HG02840 (cell line): Measurements from ENCODE around the gene HP.

Experiments
- ATAC-seq: cut with Tn5 transposase; IDR thresholded peaks from one replicate; pipeline ENCODE4 v1.9.1; 2021; ENCODE audit warnings: mild to moderate bottlenecking, moderate library complexity, moderate number of reproducible peaks; ENCODE audit not compliant: unreplicated experiment, low FRiP score

Gene HP

GRCh38 chr16:72083778-72084404 lies 29.6 kb downstream of the HP start:
- no peak for ATAC-seq

GRCh38 chr16:72084445-72084844 lies 30.1 kb downstream of the HP start:
- no peak for ATAC-seq

GRCh38 chr16:72085002-72085401 lies 30.7 kb downstream of the HP start:
- ATAC-seq, result no peak

- ATAC-seq, result no peak
These were observed 36.9 kb downstream of the HP start for GRCh38 chr16:72091217-72091616.

- ATAC-seq, result no peak
These were observed 38.6 kb downstream of the HP start for GRCh38 chr16:72092832-72093447.

- ATAC-seq, result peak; percentile 98
These were observed 39.4 kb downstream of the HP start, which contains the start of the genes DHX38 and TXNL4B for GRCh38 chr16:72093448-72094265. DHX38 (plus strand) TSS chr16:72093847; CDS start chr16:72096158, 2,311 bp downstream. TXNL4B (minus strand) TSS chr16:72093620; CDS start chr16:72090749, 2,871 bp downstream.

GRCh38 chr16:72094266-72094610 lies 39.9 kb downstream of the HP start:
- no peak for ATAC-seq

- ATAC-seq, result no peak
These were observed 44.6 kb downstream of the HP start for GRCh38 chr16:72098936-72099335.

- peak; percentile 75 for ATAC-seq
These were observed 45.1 kb downstream of the HP start for GRCh38 chr16:72099377-72099818.

- no peak for ATAC-seq
These were observed 46.9 kb downstream of the HP start for GRCh38 chr16:72101195-72101594.

GRCh38 chr16:72104905-72105304 lies 50.6 kb downstream of the HP start:
- no peak for ATAC-seq

- no peak for ATAC-seq
These were observed 51.7 kb downstream of the HP start for GRCh38 chr16:72105978-72106377.

- ATAC-seq, result no peak
These were observed 53.1 kb downstream of the HP start for GRCh38 chr16:72107371-72107770.

GRCh38 chr16:72108353-72109102 lies 54.2 kb downstream of the HP start:
- no peak for ATAC-seq

GRCh38 chr16:72109300-72109699 lies 55.0 kb downstream of the HP start:
- no peak for ATAC-seq

- ATAC-seq, result no peak
These were observed 55.7 kb downstream of the HP start for GRCh38 chr16:72109966-72110530.
